HCT116 (cell line): Measurements from ENCODE around the gene PGAP3. TPM values are rescaled to one million over a fixed set of nuclear protein-coding genes. Genes with fewer than 3 reads are reported as not detected.

ENCODE experiments used
- ATAC-seq: fragments of 200-7000 bp; cut with Tn5 transposase; 2 replicates; pipeline ENCODE4 v1.9.1; 2020; ENCODE audit warnings: mild to moderate bottlenecking, moderate library complexity
- BruUV-seq: library from RNA; stranded (reverse); fragments of 400-500 nt; replicated peaks from 2 replicates; lab custom pipeline; 2021; lab: Mats Ljungman, UMichigan
- CTCF ChIA-PET: fragments of 300-600 bp; sonication (Branson Sonifier 250); formaldehyde crosslinking; loops from one replicate; lab custom pipeline; 2021; ENCODE audit warnings: antibody characterized with exemption; lab: Charles Lee
- POLR2A ChIA-PET: fragments of 300-600, 350-600 bp; sonication (Branson Sonifier 250); formaldehyde crosslinking; loops from one replicate; lab custom pipeline; 2021; ENCODE audit warnings: antibody characterized with exemption; lab: Charles Lee
- RAD21 ChIA-PET, 2 experiments: fragments of 300-600 bp; sonication (Branson Sonifier 250); formaldehyde crosslinking; loops; one replicate each; lab custom pipeline; 2023; ENCODE audit warnings: low total read pairs in 2 of 2; ENCODE audit not compliant: uncharacterized antibody in 2 of 2, unreplicated experiment in 2 of 2, low non-redundant PET in 1 of 2; lab: Charles Lee
- DNase-seq: peaks from one replicate; pipeline ENCODE4 v3.0.0-alpha.2; 2010; ENCODE audit warnings: low read depth, low spot score
- H2AFZ ChIP-seq: fragments of 200-600 bp; shearing (Covaris generic), sonication (generic); 2 replicates; pipeline ENCODE4 v1.6.1; 2017; ENCODE audit warnings: low read depth, mixed run types, mixed read lengths, antibody characterized with exemption, low read length; ENCODE audit not compliant: poor library complexity, severe bottlenecking
- H3K27ac ChIP-seq: 2 replicates; pipeline ENCODE4 v1.5.1; 2012; ENCODE audit warnings: low read depth, low read length
- H3K27me3 ChIP-seq: fragments of 200-600 bp; sonication (generic); 2 replicates; pipeline ENCODE4 v1.6.1; 2016; ENCODE audit warnings: mixed run types, low read length, mixed read lengths; ENCODE audit not compliant: insufficient read depth
- H3K36me3 ChIP-seq, 2 experiments: fragments of 200-500 bp in 1 of 2; fragments of 200-600 bp in 1 of 2; sonication (Bioruptor generic) in 1 of 2; sonication (generic) in 1 of 2; 2 replicates each; pipeline versions ENCODE4 v1.5.1 to v1.6.1; 2014 to 2016; ENCODE audit warnings: low read length in 2 of 2, inconsistent platforms in 1 of 2, mixed read lengths in 1 of 2, mixed run types in 1 of 2; ENCODE audit not compliant: insufficient read depth in 2 of 2, control insufficient read depth in 1 of 2
- H3K4me1 ChIP-seq, 2 experiments: fragments of 200-600 bp in 1 of 2; sonication (generic) in 1 of 2; 2 replicates each; pipeline versions ENCODE4 v1.5.1 to v1.6.1; 2012 to 2017; ENCODE audit warnings: low read length in 2 of 2, inconsistent platforms in 1 of 2, mild to moderate bottlenecking in 1 of 2, mixed read lengths in 1 of 2, mixed run types in 1 of 2, moderate library complexity in 1 of 2; ENCODE audit not compliant: insufficient read depth in 2 of 2, control insufficient read depth in 1 of 2
- H3K4me2 ChIP-seq: fragments of 200-600 bp; sonication (generic); 2 replicates; pipeline ENCODE4 v1.6.1; 2017; ENCODE audit warnings: mixed run types, low read length, mixed read lengths
- H3K4me3 ChIP-seq, 2 experiments: fragments of 200-600 bp in 1 of 2; sonication (generic) in 1 of 2; replicated peaks in 1 of 2; 2 replicates each; pipeline ENCODE4 v1.5.1; 2011 to 2016; ENCODE audit warnings: low read length in 2 of 2, control low read depth in 1 of 2, low read depth in 1 of 2, mild to moderate bottlenecking in 1 of 2, mixed read lengths in 1 of 2, mixed run types in 1 of 2
- H3K79me2 ChIP-seq: fragments of 200-600 bp; sonication (generic); 2 replicates; pipeline ENCODE4 v1.6.1; 2017; ENCODE audit warnings: mild to moderate bottlenecking, mixed run types, low read length, moderate library complexity, mixed read lengths; ENCODE audit not compliant: insufficient read depth
- H3K9ac ChIP-seq: fragments of 200-600 bp; sonication (generic); 2 replicates; pipeline ENCODE4 v1.6.1; 2016; ENCODE audit warnings: low read length, mixed read lengths
- H3K9me2 ChIP-seq: fragments of 200-600 bp; sonication (generic), shearing (Covaris generic); 2 replicates; pipeline ENCODE4 v1.6.1; 2017; ENCODE audit warnings: mixed run types, mild to moderate bottlenecking, moderate library complexity; ENCODE audit not compliant: insufficient read depth
- H3K9me3 ChIP-seq, 2 experiments: fragments of 200-500 bp in 1 of 2; fragments of 200-600 bp in 1 of 2; sonication (Bioruptor generic) in 1 of 2; sonication (generic) in 1 of 2; 2 replicates each; pipeline ENCODE4 v1.6.1; 2014 to 2017; ENCODE audit warnings: low read length in 2 of 2, mixed read lengths in 2 of 2, inconsistent platforms in 1 of 2, low read depth in 1 of 2, mild to moderate bottlenecking in 1 of 2, mixed run types in 1 of 2, moderate library complexity in 1 of 2; ENCODE audit not compliant: control insufficient read depth in 1 of 2, insufficient read depth in 1 of 2
- H4K20me1 ChIP-seq: fragments of 200-600 bp; sonication (generic), shearing (Covaris generic); 2 replicates; pipeline ENCODE4 v1.6.1; 2017; ENCODE audit warnings: mixed run types, mild to moderate bottlenecking, moderate library complexity; ENCODE audit not compliant: insufficient read depth
- CBX3 ChIP-seq: IDR thresholded peaks from 2 replicates; pipeline ENCODE4 v1.6.1; 2012; ENCODE audit warnings: low read depth
- EZH2 ChIP-seq: fragments of 200-600 bp; sonication (generic); IDR thresholded peaks from 2 replicates; pipeline ENCODE4 v1.6.1; 2017; ENCODE audit warnings: antibody characterized with exemption, mixed run types
- FOSL1 ChIP-seq: IDR thresholded peaks from 2 replicates; pipeline ENCODE4 v1.6.1; 2012; ENCODE audit warnings: low read depth
- JUND ChIP-seq: IDR thresholded peaks from 2 replicates; pipeline ENCODE4 v1.6.1; 2012
- REST ChIP-seq: IDR thresholded peaks from 2 replicates; pipeline ENCODE4 v1.6.1; 2012; ENCODE audit warnings: low read depth
- SP1 ChIP-seq: IDR thresholded peaks from 2 replicates; pipeline ENCODE4 v1.6.1; 2012; ENCODE audit warnings: low read depth
- SRF ChIP-seq: IDR thresholded peaks from 2 replicates; pipeline ENCODE4 v1.6.1; 2012; ENCODE audit warnings: low read depth
- intact Hi-C: fragments of 100-400 bp; cut with micrococcal nuclease; formaldehyde crosslinking; loops from 2 replicates; pipeline ENCODE4 v1.10.0; 2022
- total RNA-seq: library from RNA; stranded (reverse); gene quantifications from one replicate; pipeline ENCODE4 v1.2.1, GENCODE V29; 2021; ENCODE audit not compliant: unreplicated experiment
- TF ChIP-seq, protein P1 (sequence below): IDR thresholded peaks from 2 replicates; pipeline ENCODE4 v1.6.1; 2012

Gene PGAP3
- total RNA-seq, 1 experiment from 2014 or later, result 15.2 TPM

GRCh38 chr17:39650121-39650579, 37.7 kb downstream of the PGAP3 start:
- H3K27me3 ChIP-seq, result no peaks in the 10 kb centered on the region
- H3K79me2 ChIP-seq, result peaks cover 19% of the 10 kb centered on the region; the same call in 1 of the 2 replicates
- no peaks in the 10 kb centered on the region for H3K9me2 ChIP-seq
- H3K4me3 ChIP-seq, result 0 out of 4 replicates have a peak overlapping the region, but pooled peaks of 1 of the 2 experiments have one; percentile 20
- CTCF ChIA-PET, result interaction anchor here (1.5 to 2.9 kb wide), 6 partner anchors 15 to 29 kb away, joined by 4 to 14 read pairs (median 7); no protein-coding TSS in a partner anchor
- no peak for TF ChIP-seq REST
- peak; percentile 90; the same call in 1 of the 2 replicates for TF ChIP-seq CBX3
- TF ChIP-seq, protein P1, sequence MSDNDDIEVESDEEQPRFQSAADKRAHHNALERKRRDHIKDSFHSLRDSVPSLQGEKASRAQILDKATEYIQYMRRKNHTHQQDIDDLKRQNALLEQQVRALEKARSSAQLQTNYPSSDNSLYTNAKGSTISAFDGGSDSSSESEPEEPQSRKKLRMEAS, result peak; percentile 98
- peak; percentile 60; the same call in 1 of the 2 replicates for TF ChIP-seq SP1
- TF ChIP-seq SRF, result no peak
- TF ChIP-seq JUND, result peak; percentile 72
- no peak for TF ChIP-seq EZH2
- TF ChIP-seq FOSL1, result peak; percentile 71
- peak overlapping the region; percentile 71 for H3K27ac ChIP-seq
- RAD21 ChIA-PET, result no interaction called here
- peaks cover 13 to 58% of the 10 kb centered on the region in 2 experiments for H3K4me1 ChIP-seq
- peak; percentile 89 for ATAC-seq
- intact Hi-C loops, result no loop called here
- H2AFZ ChIP-seq, result no peak overlapping the region
- BruUV-seq, result no TSS peak
- peak; percentile 82 for DNase-seq
- H3K4me2 ChIP-seq, result peak overlapping the region; percentile 61
- no peaks in the 10 kb centered on the region for H3K9me3 ChIP-seq
- peak overlapping the region; percentile 40 for H3K9ac ChIP-seq
- no peaks in the 10 kb centered on the region for H4K20me1 ChIP-seq
- POLR2A ChIA-PET, result interaction anchor here (0.7 to 1.1 kb wide), 2 partner anchors 18 to 19 kb away, joined by 3 read pairs; no protein-coding TSS in a partner anchor
- no peaks in the 10 kb centered on the region; a peak in 1 of 4 replicates for H3K36me3 ChIP-seq
